D721Med (cell line): ENCODE results near the gene KCTD20.

Source experiments
- DNase-seq: peaks from one replicate; pipeline ENCODE4 v3.0.0; 2011; ENCODE audit warnings: low spot score; ENCODE audit not compliant: insufficient read length
- FAIRE-seq: peaks from 2 replicates; lab custom pipeline; 2011; peaks lifted over from hg19 to GRCh38; lab: Jason Lieb, UNC
- CTCF ChIP-seq: IDR thresholded peaks from 2 replicates; pipeline ENCODE4 v1.5.1; 2012; ENCODE audit warnings: mild to moderate bottlenecking, control low read depth; ENCODE audit not compliant: insufficient read depth; ENCODE audit errors: missing control alignments

Gene KCTD20

GRCh38 chr6:36418558-36418957 lies 24.2 kb upstream of the KCTD20 start:
- FAIRE-seq (no peak), DNase-seq (no peak)
- no peak for TF ChIP-seq CTCF

GRCh38 chr6:36419310-36419709 lies 23.5 kb upstream of the KCTD20 start:
- FAIRE-seq (no peak), DNase-seq (no peak)
- no peak for TF ChIP-seq CTCF

- FAIRE-seq: no peak
- DNase-seq: no peak
- no peak for TF ChIP-seq CTCF
Measured at GRCh38 chr6:36422714-36423100, 20.1 kb upstream of the KCTD20 start.

- DNase-seq (peak; percentile 72), FAIRE-seq (no peak)
- peak; percentile 56 for TF ChIP-seq CTCF
Measured at GRCh38 chr6:36423101-36423824, 19.5 kb upstream of the KCTD20 start.

- FAIRE-seq (no peak), DNase-seq (no peak)
- no peak for TF ChIP-seq CTCF
Measured at GRCh38 chr6:36426622-36427021, 16.2 kb upstream of the KCTD20 start.

- no peak for TF ChIP-seq CTCF
- FAIRE-seq: no peak
- DNase-seq: no peak
Measured at GRCh38 chr6:36428911-36429310, 13.9 kb upstream of the KCTD20 start.

- peak; percentile 94 for FAIRE-seq
- peak; percentile 45 for DNase-seq
- TF ChIP-seq CTCF: no peak
Measured at GRCh38 chr6:36430351-36430750, 12.4 kb upstream of the KCTD20 start.
